ENCODE results near the gene CLCN3.
"Not testable (repeated sequence)": the region's sequence is repeated elsewhere in the genome, so short reads cannot be mapped to it uniquely, and the experiment has no call there.

The CLCN3 gene

GRCh38 chr4:169707958-169708643, 87.7 kb downstream of the CLCN3 start:
- no peak for DNase-seq (ENCODE audit: low read depth)

- no peak for DNase-seq (ENCODE audit: low read depth)
These were observed 95.4 kb downstream of the CLCN3 start for GRCh38 chr4:169715826-169716225.

GRCh38 chr4:169716677-169717076, 96.3 kb downstream of the CLCN3 start:
- no peak for DNase-seq (ENCODE audit: low read depth)

- no peak for DNase-seq (ENCODE audit: low read depth)
These were observed 100.2 kb downstream of the CLCN3 start for GRCh38 chr4:169720529-169720928.

- DNase-seq (ENCODE audit: low read depth) = no peak
These were observed 103.0 kb downstream of the CLCN3 start for GRCh38 chr4:169723207-169723965.

- peak; percentile 13 for DNase-seq (ENCODE audit: low read depth)
These were observed 103.9 kb downstream of the CLCN3 start for GRCh38 chr4:169724260-169724659.

- DNase-seq (ENCODE audit: low read depth) = no peak
These were observed 107.2 kb downstream of the CLCN3 start for GRCh38 chr4:169727616-169728015.

GRCh38 chr4:169730564-169730963, 110.2 kb downstream of the CLCN3 start:
- DNase-seq (ENCODE audit: low read depth) = no peak

- DNase-seq (ENCODE audit: low read depth) = not testable (repeated sequence)
These were observed 118.2 kb downstream of the CLCN3 start for GRCh38 chr4:169738604-169739003.

- no peak for DNase-seq (ENCODE audit: low read depth)
These were observed 121.2 kb downstream of the CLCN3 start for GRCh38 chr4:169741569-169741968.

GRCh38 chr4:169744601-169745000, 124.2 kb downstream of the CLCN3 start:
- DNase-seq (ENCODE audit: low read depth) = no peak

- peak; percentile 45 for DNase-seq (ENCODE audit: low read depth)
These were observed 124.9 kb downstream of the CLCN3 start for GRCh38 chr4:169745291-169745690.

GRCh38 chr4:169756971-169757574, 136.7 kb downstream of the CLCN3 start:
- DNase-seq (ENCODE audit: low read depth) = no peak

- DNase-seq (ENCODE audit: low read depth) = peak; percentile 65
These were observed 137.3 kb downstream of the CLCN3 start, which contains the start of gene HPF1 for GRCh38 chr4:169757575-169758184. TSS of gene HPF1 (minus strand) at chr4:169757944. CDS start at chr4:169757877, 67 bp downstream.

GRCh38 chr4:169758401-169758962, 138.1 kb downstream of the CLCN3 start:
- no peak for DNase-seq (ENCODE audit: low read depth)

GRCh38 chr4:169761846-169762245, 141.5 kb downstream of the CLCN3 start:
- no peak for DNase-seq (ENCODE audit: low read depth)

GRCh38 chr4:169765835-169766234, 145.5 kb downstream of the CLCN3 start:
- no peak for DNase-seq (ENCODE audit: low read depth)

GRCh38 chr4:169766741-169767140, 146.4 kb downstream of the CLCN3 start:
- no peak for DNase-seq (ENCODE audit: low read depth)

- no peak for DNase-seq (ENCODE audit: low read depth)
These were observed 148.0 kb downstream of the CLCN3 start for GRCh38 chr4:169768385-169768784.

- DNase-seq (ENCODE audit: low read depth) = no peak
These were observed 150.0 kb downstream of the CLCN3 start for GRCh38 chr4:169770416-169770815.

- not testable (repeated sequence) for DNase-seq (ENCODE audit: low read depth)
These were observed 151.2 kb downstream of the CLCN3 start for GRCh38 chr4:169771556-169772080.

Measured in GM04504 (cell line).